ENCODE results near the gene ITGA11.

Gene ITGA11

GRCh38 chr15:68330901-68331300 lies 101.1 kb downstream of the ITGA11 start:
- DNase-seq (ENCODE audit: low read depth) = no peak

DNA sequence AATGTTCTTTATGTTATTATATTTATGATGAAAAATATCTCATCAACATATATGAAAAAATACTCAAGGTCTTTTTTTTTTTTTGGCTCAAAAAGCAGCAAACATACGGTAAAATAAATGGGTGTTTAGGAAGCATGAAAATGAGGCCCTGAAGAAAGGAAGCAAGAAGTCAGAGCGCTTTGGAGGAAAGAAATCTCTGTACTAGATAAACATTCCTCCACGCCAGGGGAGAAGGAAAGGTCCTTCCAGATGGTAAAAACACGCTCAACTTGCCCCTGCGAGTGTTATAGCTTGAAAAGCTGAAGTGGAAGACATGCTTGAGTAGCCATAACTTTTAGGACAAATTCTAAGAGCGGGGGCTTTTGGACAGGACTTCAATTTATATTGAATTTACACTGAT lies 101.5 kb downstream of the ITGA11 start:
- no peak for DNase-seq (ENCODE audit: low read depth)

DNA sequence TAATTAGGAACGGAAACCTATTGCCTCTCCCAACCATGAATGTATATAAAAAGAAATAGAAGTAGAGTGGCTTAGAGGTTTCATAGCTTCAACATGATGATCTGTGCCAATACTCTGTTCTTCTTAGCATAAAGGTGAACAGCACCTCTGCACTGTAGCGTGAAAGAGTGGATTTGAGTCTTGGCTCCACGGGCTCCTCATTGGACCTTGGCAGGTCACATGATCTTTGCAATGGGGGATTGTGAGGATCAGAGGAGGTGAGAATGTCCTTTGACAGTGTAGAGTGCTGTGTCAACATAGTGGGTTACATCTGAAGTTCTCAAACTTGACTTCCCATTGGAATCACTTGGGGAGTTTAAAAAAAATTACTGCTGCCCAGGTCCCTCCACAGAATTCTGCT lies 103.0 kb downstream of the ITGA11 start:
- DNase-seq (ENCODE audit: low read depth) = no peak

GRCh38 chr15:68328443-68328842 lies 103.5 kb downstream of the ITGA11 start:
- DNase-seq (ENCODE audit: low read depth) = no peak

GRCh38 chr15:68326711-68327354 lies 105.1 kb downstream of the ITGA11 start:
- no peak for DNase-seq (ENCODE audit: low read depth)

DNA sequence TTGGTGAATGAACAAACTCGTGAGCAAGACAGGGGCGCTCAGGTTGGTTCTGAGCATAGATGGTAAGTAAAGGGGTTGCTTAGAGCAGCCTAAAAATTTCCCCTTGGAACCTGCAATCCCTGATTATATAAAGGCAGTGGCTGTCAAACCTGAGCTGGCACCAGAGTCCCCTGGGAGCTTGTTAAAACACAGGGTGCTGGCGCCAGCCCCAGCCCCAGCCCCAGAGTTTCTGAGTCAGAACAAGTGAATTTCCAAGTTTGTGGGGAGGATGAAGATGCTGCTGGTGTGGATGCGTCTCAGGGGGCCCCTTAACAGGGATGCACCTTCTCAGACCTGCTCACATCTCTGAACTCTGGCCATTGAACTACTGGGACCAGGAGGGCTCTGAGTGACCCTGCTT lies 106.2 kb downstream of the ITGA11 start:
- DNase-seq (ENCODE audit: low read depth) = no peak

- DNase-seq (ENCODE audit: low read depth) = no peak
Measured at GRCh38 chr15:68322796-68323195, 109.2 kb downstream of the ITGA11 start.

DNA sequence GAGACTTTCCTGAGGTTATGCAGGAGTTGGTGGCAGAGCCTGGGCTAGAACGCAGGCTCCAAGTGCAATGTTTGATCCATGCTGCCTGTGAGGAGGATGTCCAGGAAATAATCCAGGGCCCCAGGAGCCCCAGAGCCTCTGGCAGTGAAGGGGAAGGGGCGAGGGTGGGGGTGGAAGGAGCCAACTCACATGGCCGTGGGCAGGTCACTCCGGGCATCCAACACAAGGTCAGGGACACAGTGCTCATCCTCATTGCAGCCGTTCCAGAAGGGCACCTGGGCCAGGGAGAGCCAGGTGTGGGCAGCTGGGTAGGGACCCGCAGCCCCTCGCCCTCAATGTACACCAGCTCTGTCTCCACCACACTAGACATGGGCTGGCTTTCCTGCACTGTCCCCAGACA lies 110.7 kb downstream of the ITGA11 start:
- no peak for DNase-seq (ENCODE audit: low read depth)

GRCh38 chr15:68319997-68320396 lies 112.0 kb downstream of the ITGA11 start:
- no peak for DNase-seq (ENCODE audit: low read depth)

DNA sequence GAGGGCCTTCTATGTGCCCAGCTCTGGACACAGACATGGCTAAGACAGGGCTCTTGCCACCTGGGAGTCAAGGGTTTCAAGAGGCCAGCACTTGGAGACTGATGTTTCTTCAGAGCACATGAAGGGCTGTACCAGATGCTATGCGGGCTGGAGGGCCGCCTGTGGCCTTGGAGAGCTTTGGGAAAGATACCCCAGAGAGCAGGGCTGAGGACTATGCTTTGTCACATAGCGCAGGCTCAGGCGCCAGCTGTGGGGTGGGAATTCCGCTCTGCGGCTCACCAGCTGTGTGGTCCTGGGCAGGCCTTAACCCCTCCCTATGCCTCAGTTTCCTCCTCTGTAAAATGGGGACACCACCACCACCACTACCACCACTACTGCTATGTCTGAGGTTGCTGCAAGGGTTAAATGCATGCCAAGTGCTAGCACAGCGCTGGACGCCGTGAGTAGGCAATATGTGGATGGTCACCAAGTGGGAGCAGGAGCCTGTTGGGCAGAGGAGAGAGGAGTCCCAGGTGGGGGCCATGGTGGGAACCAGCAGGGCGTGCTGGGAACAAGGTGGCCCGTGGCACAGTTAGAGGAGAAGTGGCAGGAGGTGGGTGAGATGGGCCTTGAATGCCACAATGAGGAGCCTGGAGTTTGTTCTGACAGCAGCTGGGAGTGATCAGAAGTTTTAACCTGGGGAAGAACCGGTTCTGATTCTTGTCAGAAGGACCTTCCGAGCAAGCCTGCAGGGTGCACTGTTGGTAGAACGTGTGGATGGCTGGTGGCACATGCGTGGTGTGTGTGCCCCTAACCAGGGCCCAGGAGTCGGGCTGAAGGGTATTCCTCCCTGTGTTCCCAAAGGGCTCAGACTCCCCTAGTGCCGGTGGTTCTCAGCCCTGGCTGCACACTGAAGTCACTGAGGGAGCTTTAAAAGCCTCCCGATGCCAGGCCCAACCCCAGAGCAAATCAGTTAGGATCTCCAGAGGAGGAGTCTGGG lies 112.7 kb downstream of the ITGA11 start:
- no peak for DNase-seq (ENCODE audit: low read depth)

- no peak for DNase-seq (ENCODE audit: low read depth)
Measured at GRCh38 chr15:68318008-68318835, 113.7 kb downstream of the ITGA11 start.

- DNase-seq (ENCODE audit: low read depth) = no peak
Measured at GRCh38 chr15:68317281-68318007, 114.5 kb downstream of the ITGA11 start.

DNA sequence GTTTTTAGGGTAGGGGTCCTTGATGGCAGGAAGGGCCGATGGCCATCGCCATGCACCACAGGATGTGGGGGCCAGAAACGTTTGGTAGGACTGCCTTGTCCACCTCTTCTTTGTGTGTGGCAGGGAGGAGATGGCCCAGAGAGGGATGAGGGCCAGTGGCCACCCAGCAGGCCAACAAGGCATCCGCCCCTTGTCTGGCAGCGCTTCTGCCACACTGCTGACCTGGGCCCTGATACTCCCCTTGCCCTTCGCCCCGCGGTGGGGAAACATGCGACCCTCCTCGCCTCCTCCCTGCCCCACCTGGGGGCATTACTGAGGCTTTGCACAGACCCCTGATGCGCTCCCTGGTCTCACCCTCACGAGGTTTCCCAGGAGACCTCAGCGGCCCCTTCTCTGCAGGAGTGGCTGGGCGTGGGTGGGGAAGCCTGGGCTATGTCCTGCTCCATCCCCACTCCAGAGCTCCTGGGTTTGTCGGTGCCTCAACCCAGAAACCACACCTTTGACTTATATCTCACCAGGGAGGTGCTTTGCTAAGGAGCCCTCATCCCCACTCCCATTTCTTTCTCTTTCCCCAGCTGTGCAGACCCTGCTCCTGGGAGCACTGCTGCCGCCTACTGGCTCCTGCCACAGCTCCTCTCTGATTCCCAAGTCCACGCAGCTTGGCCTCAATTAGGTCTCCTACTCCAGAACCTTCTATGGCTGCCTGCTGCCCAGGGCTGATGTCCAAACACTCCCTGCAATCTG lies 115.7 kb downstream of the ITGA11 start:
- no peak for DNase-seq (ENCODE audit: low read depth)

DNA sequence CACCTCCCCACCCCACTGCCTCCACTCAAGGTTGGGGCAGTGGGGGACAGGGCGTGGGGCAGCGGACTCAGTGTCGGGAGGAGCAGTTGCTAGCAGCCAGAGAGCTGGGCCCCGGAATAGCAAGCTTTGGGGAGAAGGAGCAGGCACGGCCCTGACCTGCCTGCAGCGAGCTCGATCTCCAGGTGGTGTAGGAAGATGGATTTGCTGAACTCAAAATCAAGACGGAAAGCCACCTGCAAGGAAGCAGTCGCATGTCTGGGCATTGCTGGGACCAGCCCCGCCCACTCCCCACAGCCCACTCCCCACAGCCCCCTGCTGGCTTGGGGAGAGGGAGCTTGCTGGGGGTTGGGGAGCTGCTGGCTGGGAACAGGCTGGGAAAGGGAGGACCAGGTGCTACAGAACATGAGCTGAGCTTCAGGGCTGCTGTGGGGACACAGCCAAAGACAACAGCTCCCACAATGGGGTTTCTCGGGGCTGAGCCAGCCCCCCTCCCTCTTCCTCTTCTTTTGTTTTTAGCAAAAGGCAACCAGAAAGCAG lies 116.4 kb downstream of the ITGA11 start:
- no peak for DNase-seq (ENCODE audit: low read depth)

DNA sequence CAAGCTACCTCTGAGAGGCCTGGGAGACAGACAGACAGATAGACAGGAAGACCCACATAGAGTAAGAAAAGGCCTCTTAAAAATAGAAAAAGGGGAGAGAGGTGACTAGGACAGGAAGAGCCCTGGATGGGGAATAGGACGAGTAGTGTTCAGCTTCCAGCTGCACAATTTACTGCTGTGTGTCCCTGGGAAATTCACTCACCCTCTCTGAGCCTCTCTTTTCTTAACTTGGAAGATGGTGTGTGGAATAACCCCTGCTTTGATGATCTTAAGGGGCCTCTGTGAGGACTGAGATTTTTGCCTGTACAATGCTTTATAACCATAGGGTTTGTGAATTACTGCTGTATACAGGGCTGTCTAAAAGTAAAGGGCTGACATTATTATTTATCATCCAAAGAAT lies 116.9 kb downstream of the ITGA11 start:
- DNase-seq (ENCODE audit: low read depth) = no peak

DNA sequence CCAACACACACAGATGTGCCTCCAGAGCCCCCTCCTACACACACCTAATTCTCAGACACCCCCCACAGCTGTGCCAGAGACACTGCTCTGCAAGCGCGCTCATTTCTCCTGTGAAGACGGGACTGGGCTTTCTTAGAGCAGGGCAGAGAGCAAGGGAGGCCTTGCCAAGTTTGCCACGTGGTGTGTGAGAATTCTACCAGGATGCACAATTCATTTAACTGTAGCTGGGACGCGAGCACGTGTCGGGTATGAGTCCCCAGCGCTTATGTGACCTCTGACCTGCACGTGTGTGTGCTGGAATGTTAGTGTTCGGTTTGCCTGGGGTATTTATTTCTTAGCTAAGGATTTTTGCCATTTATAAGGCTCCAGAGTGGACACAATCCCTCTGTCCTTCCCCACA lies 117.4 kb downstream of the ITGA11 start:
- DNase-seq (ENCODE audit: low read depth) = no peak

GRCh38 chr15:68313501-68314410 lies 118.2 kb downstream of the ITGA11 start:
- DNase-seq (ENCODE audit: low read depth) = no peak

GRCh38 chr15:68312701-68313204 lies 119.2 kb downstream of the ITGA11 start:
- DNase-seq (ENCODE audit: low read depth) = no peak

DNA sequence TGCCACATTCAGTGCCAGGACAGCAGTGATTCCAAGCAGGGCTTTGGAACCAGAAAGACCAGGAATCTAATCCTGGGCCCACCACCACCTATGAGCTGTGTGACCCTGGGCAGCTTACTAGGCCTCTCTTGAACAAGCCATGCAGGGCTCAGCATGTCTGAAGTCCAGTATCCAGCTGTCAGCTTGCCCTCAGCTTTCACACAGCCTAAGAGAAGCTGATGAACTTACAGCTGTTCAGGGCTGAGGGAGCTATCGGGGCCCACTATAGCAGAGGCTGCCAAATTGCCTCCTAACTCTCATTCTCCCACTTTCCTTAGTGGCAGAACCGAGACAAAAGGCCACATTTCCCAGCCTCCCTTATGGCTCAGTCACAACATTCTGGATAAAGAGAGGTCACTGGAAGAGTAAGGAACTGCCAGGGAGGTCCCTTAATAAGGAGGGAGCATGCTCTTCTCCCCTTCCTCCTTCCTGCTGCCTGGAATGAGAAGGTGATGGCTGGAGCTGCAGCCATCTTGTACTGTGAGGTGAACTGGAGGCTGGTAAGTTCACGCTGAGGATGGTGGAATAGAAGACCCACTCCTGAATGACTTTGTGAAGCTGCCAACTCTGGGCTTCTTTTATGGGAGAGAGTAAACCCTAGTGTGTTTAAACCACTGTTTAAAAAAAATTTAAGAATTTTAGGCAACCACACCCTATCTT lies 120.0 kb downstream of the ITGA11 start:
- no peak for DNase-seq (ENCODE audit: low read depth)

Measured in stimulated activated CD8-positive, alpha-beta memory T cell treated with anti-CD3 and anti-CD28 coated beads, Interleukin-12 subunit alpha, Interleukin-12 subunit beta, amount 100 ng/mL, for 4 hours (primary cell).